ENCODE data around the gene GGNBP2. TPM values are rescaled to one million over a fixed set of nuclear protein-coding genes. Genes with fewer than 3 reads are reported as not detected.

GGNBP2 gene
- total RNA-seq, 1 donor from 2014 or later, result 41.7 TPM

- Histone ChIP-seq H3K27me3 (ENCODE audit: low read depth) (no peaks in the 10 kb centered on the region), H3K9me3 (replicated peaks) (no peaks in the 10 kb centered on the region), H3K27ac (replicated peaks) (peak overlapping the region; percentile 7), H3K4me3 (no peak overlapping the region), H3K36me3 (peaks cover 6% of the 10 kb centered on the region), H3K4me1 (peaks cover 84% of the 10 kb centered on the region)
- TF ChIP-seq, protein P1, sequence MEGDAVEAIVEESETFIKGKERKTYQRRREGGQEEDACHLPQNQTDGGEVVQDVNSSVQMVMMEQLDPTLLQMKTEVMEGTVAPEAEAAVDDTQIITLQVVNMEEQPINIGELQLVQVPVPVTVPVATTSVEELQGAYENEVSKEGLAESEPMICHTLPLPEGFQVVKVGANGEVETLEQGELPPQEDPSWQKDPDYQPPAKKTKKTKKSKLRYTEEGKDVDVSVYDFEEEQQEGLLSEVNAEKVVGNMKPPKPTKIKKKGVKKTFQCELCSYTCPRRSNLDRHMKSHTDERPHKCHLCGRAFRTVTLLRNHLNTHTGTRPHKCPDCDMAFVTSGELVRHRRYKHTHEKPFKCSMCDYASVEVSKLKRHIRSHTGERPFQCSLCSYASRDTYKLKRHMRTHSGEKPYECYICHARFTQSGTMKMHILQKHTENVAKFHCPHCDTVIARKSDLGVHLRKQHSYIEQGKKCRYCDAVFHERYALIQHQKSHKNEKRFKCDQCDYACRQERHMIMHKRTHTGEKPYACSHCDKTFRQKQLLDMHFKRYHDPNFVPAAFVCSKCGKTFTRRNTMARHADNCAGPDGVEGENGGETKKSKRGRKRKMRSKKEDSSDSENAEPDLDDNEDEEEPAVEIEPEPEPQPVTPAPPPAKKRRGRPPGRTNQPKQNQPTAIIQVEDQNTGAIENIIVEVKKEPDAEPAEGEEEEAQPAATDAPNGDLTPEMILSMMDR (IDR thresholded peaks at IDR 0.05; ENCODE audit: borderline replicate concordance), result no peak
- DNase-seq, result no peak
- intact Hi-C loops (cut with micrococcal nuclease), result loop anchor here (5.0 kb wide), 1 partner anchor 405 kb away; no protein-coding TSS in a partner anchor
These were observed 3.1 kb downstream of the GGNBP2 start for GRCh38 chr17:36547776-36548175.

DNA sequence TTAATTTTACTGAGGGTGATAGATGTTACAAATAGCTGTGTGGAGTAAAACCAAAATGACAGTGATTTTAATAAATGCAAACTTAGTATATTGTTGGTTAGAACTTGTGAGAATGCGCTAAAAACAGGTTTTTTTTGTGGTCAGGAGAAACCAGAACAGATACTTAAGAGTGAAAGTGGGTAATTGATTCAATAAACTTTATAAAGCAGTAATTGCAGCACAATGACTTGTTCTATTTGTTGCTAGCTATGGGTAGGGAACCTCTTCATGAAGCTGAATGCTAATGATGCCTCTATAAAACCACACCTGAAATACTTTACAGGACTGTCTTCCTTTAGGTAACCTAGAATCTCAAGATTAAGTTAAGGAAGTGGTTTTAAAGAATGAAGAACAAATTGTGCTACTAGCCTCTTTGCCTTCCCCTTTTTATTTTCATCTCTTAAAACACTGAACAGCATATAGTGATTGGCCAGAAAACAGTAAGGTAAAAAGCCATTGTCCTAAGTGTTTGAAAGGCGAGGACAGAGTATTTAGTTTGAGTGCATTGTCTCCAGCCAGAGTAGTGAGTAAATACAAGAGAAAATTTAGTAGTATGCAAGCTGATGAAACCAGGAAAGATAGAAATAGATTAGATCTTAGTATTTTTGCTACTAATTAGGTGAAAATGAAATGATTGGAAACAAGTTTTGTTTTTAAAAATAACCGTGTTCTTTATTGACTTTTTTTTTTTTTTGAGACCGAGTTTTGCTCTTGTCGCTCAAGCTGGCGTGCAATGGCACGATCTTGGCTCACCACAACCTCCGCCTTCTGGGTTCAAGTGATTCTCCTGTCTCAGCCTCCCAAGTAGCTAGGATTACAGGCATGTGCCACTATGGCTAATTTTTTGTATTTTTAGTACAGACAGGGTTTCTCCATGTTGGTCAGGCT, 6.0 kb downstream of the GGNBP2 start:
- no peak overlapping the region for H3K4me3 ChIP-seq
- TF ChIP-seq, protein P1 (IDR thresholded peaks at IDR 0.05; ENCODE audit: borderline replicate concordance), result no peak
- intact Hi-C loops (cut with micrococcal nuclease), result no loop called here
- H3K9me3 ChIP-seq (replicated peaks), result no peaks in the 10 kb centered on the region
- peaks cover 84% of the 10 kb centered on the region for H3K4me1 ChIP-seq
- H3K36me3 ChIP-seq, result peaks cover 15% of the 10 kb centered on the region
- no peaks in the 10 kb centered on the region for H3K27me3 ChIP-seq (ENCODE audit: low read depth)
- DNase-seq, result no peak
- no peak overlapping the region for H3K27ac ChIP-seq (replicated peaks)

DNA sequence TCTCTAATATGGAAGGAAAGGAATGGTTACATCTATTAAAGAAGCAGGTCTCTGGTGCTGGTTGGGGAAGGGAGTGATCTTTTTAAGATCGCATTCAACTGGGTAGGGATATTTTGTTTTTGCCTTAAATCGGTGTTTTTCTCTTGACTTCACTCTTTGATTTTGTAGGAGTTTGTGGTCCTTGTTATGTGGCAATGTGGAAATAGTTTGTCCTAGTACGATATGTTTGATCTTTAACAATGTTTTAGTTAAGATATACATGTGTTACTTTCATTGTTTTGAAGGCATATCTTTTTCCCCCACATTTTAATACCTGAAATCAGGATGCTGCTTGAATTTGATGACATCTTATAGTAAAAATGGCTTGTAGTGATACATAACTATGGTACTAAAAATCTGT, 8.7 kb downstream of the GGNBP2 start:
- DNase-seq, result no peak
- peaks cover 57% of the 10 kb centered on the region for H3K4me1 ChIP-seq
- H3K9me3 ChIP-seq (replicated peaks), result no peaks in the 10 kb centered on the region
- H3K4me3 ChIP-seq, result no peak overlapping the region
- H3K36me3 ChIP-seq, result peaks cover 42% of the 10 kb centered on the region
- no peaks in the 10 kb centered on the region for H3K27me3 ChIP-seq (ENCODE audit: low read depth)
- no peak overlapping the region for H3K27ac ChIP-seq (replicated peaks)
- intact Hi-C loops (cut with micrococcal nuclease), result no loop called here
- TF ChIP-seq, protein P1 (IDR thresholded peaks at IDR 0.05; ENCODE audit: borderline replicate concordance), result no peak

- Histone ChIP-seq H3K4me3 (no peak overlapping the region), H3K36me3 (peaks cover 96% of the 10 kb centered on the region)
These were observed 21.4 kb downstream of the GGNBP2 start for GRCh38 chr17:36566081-36566480.

DNA sequence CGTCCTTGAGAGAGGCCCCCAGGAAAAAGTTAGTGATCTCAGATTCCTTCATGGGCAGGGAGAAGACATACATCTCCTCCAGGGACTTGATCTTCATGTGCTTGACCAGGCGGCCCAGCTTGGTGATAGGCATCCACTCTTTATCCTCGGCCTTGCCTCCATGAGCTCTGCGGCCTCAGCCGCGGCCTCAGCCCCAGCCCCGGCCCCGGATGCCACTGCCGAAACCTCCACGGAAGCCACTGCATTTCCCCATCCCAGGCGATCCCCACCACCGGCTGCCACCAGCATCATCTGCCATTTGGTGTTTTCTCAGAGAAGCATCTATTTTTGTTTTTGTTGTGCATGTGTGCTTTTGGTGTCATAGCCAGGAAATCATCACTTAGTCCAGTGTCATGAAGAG, 30.3 kb downstream of the GGNBP2 start:
- no peaks in the 10 kb centered on the region for H3K9me3 ChIP-seq (replicated peaks)
- no peak overlapping the region for H3K27ac ChIP-seq (replicated peaks)
- intact Hi-C loops (cut with micrococcal nuclease), result no loop called here
- no peak for DNase-seq
- TF ChIP-seq, protein P1 (IDR thresholded peaks at IDR 0.05; ENCODE audit: borderline replicate concordance), result no peak
- H3K4me1 ChIP-seq, result peaks cover 11% of the 10 kb centered on the region
- H3K36me3 ChIP-seq, result peaks cover 74% of the 10 kb centered on the region
- no peaks in the 10 kb centered on the region for H3K27me3 ChIP-seq (ENCODE audit: low read depth)
- H3K4me3 ChIP-seq, result no peak overlapping the region

More at GRCh38 chr17:36566081-36566480, 21.4 kb downstream of the GGNBP2 start:
- Histone ChIP-seq H3K27ac (replicated peaks) (no peak overlapping the region), H3K9me3 (replicated peaks) (no peaks in the 10 kb centered on the region), H3K4me1 (no peaks in the 10 kb centered on the region), H3K27me3 (ENCODE audit: low read depth) (no peaks in the 10 kb centered on the region)
- DNase-seq, result no peak
- TF ChIP-seq, protein P1 (IDR thresholded peaks at IDR 0.05; ENCODE audit: borderline replicate concordance), result no peak
- intact Hi-C loops (cut with micrococcal nuclease), result no loop called here
